WTC11 (cell line): ENCODE results near the gene ZGLP1. TPM values are rescaled to one million over a fixed set of nuclear protein-coding genes. Genes with fewer than 3 reads are reported as not detected.

ENCODE experiments used
- CREM ChIP-seq: sonication (generic); formaldehyde crosslinking; IDR thresholded peaks from 2 replicates; pipeline ENCODE4 v1.8.1; 2022; ENCODE audit warnings: mild to moderate bottlenecking, missing genetic modification reagents, moderate library complexity
- FOXK1 ChIP-seq: sonication (generic); formaldehyde crosslinking; IDR thresholded peaks from 2 replicates; pipeline ENCODE4 v1.8.0; 2022; ENCODE audit warnings: mild to moderate bottlenecking, moderate library complexity, missing genetic modification reagents
- GTF2I ChIP-seq: fragments of 250-450 bp; sonication (Bioruptor Pico); conservative IDR thresholded peaks from 2 replicates; pipeline ENCODE4 v1.4.0; 2021; ENCODE audit warnings: mild to moderate bottlenecking
- NFATC4 ChIP-seq: fragments of 250-450 bp; sonication (Bioruptor Pico); IDR thresholded peaks from 2 replicates; pipeline ENCODE4 v1.9.0; 2021; ENCODE audit warnings: mild to moderate bottlenecking
- OVOL2 ChIP-seq: fragments of 250-450 bp; sonication (Bioruptor Pico); IDR thresholded peaks from 2 replicates; pipeline ENCODE4 v1.9.0; 2021; ENCODE audit warnings: mild to moderate bottlenecking, borderline replicate concordance
- PRRX2 ChIP-seq: fragments of 250-450 bp; sonication (Bioruptor Pico); IDR thresholded peaks from 2 replicates; pipeline ENCODE4 v1.8.0; 2021; ENCODE audit warnings: mild to moderate bottlenecking
- SOX15 ChIP-seq: fragments of 250-450 bp; sonication (Bioruptor Pico); IDR thresholded peaks from 2 replicates; pipeline ENCODE4 v1.9.0; 2021; ENCODE audit warnings: mild to moderate bottlenecking
- ZNF671 ChIP-seq: fragments of 250-450 bp; sonication (Bioruptor Pico); IDR thresholded peaks from 2 replicates; pipeline ENCODE4 v1.8.0; 2021; ENCODE audit warnings: mild to moderate bottlenecking
- total RNA-seq: library from RNA; stranded (reverse); gene quantifications from 3 replicates; pipeline ENCODE4 v1.2.3, GENCODE V29; 2021
- TF ChIP-seq, protein P1 (sequence below): fragments of 250-450 bp; sonication (Bioruptor Pico); IDR thresholded peaks from 2 replicates; pipeline ENCODE4 v1.9.0; 2021; ENCODE audit warnings: mild to moderate bottlenecking
- TF ChIP-seq, protein P2 (sequence below): sonication (generic); formaldehyde crosslinking; IDR thresholded peaks from 2 replicates; pipeline ENCODE4 v1.8.1; 2023; ENCODE audit warnings: mild to moderate bottlenecking, missing genetic modification reagents
- TF ChIP-seq, protein P3 (sequence below): fragments of 250-450 bp; sonication (Bioruptor Pico); IDR thresholded peaks from 2 replicates; pipeline ENCODE4 v1.8.0; 2021; ENCODE audit warnings: mild to moderate bottlenecking
- TF ChIP-seq, protein P4 (sequence below): fragments of 250-450 bp; sonication (Bioruptor Pico); IDR thresholded peaks from 2 replicates; pipeline ENCODE4 v1.9.0; 2021; ENCODE audit warnings: moderate library complexity, mild to moderate bottlenecking, inconsistent platforms, borderline replicate concordance
- TF ChIP-seq, protein P5 (sequence below): sonication (generic); formaldehyde crosslinking; IDR thresholded peaks from 2 replicates; pipeline ENCODE4 v1.8.0; 2022; ENCODE audit warnings: mild to moderate bottlenecking, missing genetic modification reagents
- TF ChIP-seq, protein P6 (sequence below): sonication (generic); formaldehyde crosslinking; IDR thresholded peaks from 2 replicates; pipeline ENCODE4 v1.8.1; 2022; ENCODE audit warnings: low read depth, missing genetic modification reagents, borderline replicate concordance
- TF ChIP-seq, protein P7 (sequence below): sonication (generic); formaldehyde crosslinking; conservative IDR thresholded peaks from 2 replicates; pipeline ENCODE4 v1.8.1; 2023; ENCODE audit warnings: mild to moderate bottlenecking, low read depth, missing genetic modification reagents, moderate library complexity
- TF ChIP-seq, protein P8 (sequence below): sonication (generic); formaldehyde crosslinking; IDR thresholded peaks from 2 replicates; pipeline ENCODE4 v1.8.1; 2023; ENCODE audit warnings: mild to moderate bottlenecking, missing genetic modification reagents, moderate library complexity
- TF ChIP-seq, protein P9 (sequence below): sonication (generic); formaldehyde crosslinking; IDR thresholded peaks from 2 replicates; pipeline ENCODE4 v1.8.1; 2023; ENCODE audit warnings: mild to moderate bottlenecking, missing genetic modification reagents
- TF ChIP-seq, protein P10 (sequence below): sonication (generic); formaldehyde crosslinking; IDR thresholded peaks from 2 replicates; pipeline ENCODE4 v1.8.1; 2023; ENCODE audit warnings: mild to moderate bottlenecking, missing genetic modification reagents, borderline replicate concordance

ZGLP1 gene
- total RNA-seq, 1 experiment from 2014 or later, result 5.9 TPM

DNA sequence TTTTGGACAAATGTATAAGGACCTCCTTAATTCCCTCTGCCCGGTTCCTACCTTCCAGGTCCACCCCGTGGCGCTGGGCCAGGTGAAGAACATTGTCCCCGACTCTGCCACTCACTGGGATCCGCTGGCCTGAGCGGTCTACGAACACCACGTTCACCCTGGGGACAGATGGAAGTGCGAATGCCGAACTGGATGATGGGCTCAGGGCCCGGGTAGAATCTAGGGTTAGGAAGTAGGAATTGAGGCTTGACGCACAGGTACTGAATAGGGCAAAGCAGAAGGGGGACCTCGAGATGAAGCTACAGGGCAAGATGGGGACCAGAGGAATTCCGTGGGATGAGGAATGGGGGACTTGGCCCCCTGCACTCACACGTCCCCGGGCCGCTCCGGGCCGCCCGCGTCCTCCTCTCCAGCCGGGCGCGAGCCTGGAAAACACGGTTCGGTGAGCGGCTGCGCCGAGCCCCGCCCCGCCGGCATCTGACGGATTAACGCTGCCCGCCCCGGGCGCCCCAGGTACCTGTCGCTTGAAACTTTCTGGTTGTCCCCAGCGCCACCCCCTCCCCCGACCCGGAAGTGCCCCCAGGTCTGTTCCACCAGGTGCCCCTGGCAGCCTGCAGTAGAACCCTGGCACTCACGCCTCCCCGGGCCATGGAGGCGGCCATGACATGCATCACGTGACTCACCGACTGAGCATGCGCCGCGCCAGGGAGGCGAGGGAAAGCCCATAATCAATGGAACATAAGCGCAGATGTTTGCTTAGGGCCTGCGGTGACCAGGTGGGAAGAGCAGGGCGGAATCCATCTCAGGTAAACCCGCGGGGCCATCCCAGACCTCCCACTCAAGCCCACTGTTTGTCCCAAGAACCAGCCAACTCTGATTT, 6.0 kb upstream of the ZGLP1 start, which contains the start of gene FDX2 (continued):
- peak; percentile 62; the same call in 1 of the 2 replicates for TF ChIP-seq FOXK1 (CRISPR knock-in tag)
- TF ChIP-seq OVOL2, result no peak
- TF ChIP-seq, protein P1, sequence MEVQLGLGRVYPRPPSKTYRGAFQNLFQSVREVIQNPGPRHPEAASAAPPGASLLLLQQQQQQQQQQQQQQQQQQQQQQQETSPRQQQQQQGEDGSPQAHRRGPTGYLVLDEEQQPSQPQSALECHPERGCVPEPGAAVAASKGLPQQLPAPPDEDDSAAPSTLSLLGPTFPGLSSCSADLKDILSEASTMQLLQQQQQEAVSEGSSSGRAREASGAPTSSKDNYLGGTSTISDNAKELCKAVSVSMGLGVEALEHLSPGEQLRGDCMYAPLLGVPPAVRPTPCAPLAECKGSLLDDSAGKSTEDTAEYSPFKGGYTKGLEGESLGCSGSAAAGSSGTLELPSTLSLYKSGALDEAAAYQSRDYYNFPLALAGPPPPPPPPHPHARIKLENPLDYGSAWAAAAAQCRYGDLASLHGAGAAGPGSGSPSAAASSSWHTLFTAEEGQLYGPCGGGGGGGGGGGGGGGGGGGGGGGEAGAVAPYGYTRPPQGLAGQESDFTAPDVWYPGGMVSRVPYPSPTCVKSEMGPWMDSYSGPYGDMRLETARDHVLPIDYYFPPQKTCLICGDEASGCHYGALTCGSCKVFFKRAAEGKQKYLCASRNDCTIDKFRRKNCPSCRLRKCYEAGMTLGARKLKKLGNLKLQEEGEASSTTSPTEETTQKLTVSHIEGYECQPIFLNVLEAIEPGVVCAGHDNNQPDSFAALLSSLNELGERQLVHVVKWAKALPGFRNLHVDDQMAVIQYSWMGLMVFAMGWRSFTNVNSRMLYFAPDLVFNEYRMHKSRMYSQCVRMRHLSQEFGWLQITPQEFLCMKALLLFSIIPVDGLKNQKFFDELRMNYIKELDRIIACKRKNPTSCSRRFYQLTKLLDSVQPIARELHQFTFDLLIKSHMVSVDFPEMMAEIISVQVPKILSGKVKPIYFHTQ (CRISPR knock-in tag), result no peak
- 0 out of 2 replicates have a peak, but pooled peaks have one; percentile 23 for TF ChIP-seq PRRX2 (CRISPR knock-in tag)
- TF ChIP-seq, protein P2, sequence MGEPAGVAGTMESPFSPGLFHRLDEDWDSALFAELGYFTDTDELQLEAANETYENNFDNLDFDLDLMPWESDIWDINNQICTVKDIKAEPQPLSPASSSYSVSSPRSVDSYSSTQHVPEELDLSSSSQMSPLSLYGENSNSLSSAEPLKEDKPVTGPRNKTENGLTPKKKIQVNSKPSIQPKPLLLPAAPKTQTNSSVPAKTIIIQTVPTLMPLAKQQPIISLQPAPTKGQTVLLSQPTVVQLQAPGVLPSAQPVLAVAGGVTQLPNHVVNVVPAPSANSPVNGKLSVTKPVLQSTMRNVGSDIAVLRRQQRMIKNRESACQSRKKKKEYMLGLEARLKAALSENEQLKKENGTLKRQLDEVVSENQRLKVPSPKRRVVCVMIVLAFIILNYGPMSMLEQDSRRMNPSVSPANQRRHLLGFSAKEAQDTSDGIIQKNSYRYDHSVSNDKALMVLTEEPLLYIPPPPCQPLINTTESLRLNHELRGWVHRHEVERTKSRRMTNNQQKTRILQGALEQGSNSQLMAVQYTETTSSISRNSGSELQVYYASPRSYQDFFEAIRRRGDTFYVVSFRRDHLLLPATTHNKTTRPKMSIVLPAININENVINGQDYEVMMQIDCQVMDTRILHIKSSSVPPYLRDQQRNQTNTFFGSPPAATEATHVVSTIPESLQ (CRISPR knock-in tag), result no peak
- TF ChIP-seq, protein P3, sequence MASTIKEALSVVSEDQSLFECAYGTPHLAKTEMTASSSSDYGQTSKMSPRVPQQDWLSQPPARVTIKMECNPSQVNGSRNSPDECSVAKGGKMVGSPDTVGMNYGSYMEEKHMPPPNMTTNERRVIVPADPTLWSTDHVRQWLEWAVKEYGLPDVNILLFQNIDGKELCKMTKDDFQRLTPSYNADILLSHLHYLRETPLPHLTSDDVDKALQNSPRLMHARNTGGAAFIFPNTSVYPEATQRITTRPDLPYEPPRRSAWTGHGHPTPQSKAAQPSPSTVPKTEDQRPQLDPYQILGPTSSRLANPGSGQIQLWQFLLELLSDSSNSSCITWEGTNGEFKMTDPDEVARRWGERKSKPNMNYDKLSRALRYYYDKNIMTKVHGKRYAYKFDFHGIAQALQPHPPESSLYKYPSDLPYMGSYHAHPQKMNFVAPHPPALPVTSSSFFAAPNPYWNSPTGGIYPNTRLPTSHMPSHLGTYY (CRISPR knock-in tag), result no peak
- TF ChIP-seq, protein P4, sequence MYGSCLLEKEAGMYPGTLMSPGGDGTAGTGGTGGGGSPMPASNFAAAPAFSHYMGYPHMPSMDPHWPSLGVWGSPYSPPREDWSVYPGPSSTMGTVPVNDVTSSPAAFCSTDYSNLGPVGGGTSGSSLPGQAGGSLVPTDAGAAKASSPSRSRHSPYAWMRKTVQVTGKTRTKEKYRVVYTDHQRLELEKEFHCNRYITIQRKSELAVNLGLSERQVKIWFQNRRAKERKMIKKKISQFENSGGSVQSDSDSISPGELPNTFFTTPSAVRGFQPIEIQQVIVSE, result no peak
- no peak for TF ChIP-seq ZNF671 (CRISPR knock-in tag)
- no peak for TF ChIP-seq GTF2I (CRISPR knock-in tag)
- TF ChIP-seq, protein P5, sequence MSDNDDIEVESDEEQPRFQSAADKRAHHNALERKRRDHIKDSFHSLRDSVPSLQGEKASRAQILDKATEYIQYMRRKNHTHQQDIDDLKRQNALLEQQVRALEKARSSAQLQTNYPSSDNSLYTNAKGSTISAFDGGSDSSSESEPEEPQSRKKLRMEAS (CRISPR knock-in tag), result peak; percentile 70
- TF ChIP-seq, protein P6, sequence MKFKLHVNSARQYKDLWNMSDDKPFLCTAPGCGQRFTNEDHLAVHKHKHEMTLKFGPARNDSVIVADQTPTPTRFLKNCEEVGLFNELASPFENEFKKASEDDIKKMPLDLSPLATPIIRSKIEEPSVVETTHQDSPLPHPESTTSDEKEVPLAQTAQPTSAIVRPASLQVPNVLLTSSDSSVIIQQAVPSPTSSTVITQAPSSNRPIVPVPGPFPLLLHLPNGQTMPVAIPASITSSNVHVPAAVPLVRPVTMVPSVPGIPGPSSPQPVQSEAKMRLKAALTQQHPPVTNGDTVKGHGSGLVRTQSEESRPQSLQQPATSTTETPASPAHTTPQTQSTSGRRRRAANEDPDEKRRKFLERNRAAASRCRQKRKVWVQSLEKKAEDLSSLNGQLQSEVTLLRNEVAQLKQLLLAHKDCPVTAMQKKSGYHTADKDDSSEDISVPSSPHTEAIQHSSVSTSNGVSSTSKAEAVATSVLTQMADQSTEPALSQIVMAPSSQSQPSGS, result no peak
- TF ChIP-seq NFATC4 (CRISPR knock-in tag), result no peak
- TF ChIP-seq, protein P7, sequence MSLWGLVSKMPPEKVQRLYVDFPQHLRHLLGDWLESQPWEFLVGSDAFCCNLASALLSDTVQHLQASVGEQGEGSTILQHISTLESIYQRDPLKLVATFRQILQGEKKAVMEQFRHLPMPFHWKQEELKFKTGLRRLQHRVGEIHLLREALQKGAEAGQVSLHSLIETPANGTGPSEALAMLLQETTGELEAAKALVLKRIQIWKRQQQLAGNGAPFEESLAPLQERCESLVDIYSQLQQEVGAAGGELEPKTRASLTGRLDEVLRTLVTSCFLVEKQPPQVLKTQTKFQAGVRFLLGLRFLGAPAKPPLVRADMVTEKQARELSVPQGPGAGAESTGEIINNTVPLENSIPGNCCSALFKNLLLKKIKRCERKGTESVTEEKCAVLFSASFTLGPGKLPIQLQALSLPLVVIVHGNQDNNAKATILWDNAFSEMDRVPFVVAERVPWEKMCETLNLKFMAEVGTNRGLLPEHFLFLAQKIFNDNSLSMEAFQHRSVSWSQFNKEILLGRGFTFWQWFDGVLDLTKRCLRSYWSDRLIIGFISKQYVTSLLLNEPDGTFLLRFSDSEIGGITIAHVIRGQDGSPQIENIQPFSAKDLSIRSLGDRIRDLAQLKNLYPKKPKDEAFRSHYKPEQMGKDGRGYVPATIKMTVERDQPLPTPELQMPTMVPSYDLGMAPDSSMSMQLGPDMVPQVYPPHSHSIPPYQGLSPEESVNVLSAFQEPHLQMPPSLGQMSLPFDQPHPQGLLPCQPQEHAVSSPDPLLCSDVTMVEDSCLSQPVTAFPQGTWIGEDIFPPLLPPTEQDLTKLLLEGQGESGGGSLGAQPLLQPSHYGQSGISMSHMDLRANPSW (CRISPR knock-in tag), result no peak
- TF ChIP-seq, protein P8, sequence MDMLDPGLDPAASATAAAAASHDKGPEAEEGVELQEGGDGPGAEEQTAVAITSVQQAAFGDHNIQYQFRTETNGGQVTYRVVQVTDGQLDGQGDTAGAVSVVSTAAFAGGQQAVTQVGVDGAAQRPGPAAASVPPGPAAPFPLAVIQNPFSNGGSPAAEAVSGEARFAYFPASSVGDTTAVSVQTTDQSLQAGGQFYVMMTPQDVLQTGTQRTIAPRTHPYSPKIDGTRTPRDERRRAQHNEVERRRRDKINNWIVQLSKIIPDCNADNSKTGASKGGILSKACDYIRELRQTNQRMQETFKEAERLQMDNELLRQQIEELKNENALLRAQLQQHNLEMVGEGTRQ, result peak; percentile 98
- TF ChIP-seq, protein P9, sequence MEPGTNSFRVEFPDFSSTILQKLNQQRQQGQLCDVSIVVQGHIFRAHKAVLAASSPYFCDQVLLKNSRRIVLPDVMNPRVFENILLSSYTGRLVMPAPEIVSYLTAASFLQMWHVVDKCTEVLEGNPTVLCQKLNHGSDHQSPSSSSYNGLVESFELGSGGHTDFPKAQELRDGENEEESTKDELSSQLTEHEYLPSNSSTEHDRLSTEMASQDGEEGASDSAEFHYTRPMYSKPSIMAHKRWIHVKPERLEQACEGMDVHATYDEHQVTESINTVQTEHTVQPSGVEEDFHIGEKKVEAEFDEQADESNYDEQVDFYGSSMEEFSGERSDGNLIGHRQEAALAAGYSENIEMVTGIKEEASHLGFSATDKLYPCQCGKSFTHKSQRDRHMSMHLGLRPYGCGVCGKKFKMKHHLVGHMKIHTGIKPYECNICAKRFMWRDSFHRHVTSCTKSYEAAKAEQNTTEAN (CRISPR knock-in tag), result no peak
- no peak for TF ChIP-seq SOX15 (CRISPR knock-in tag)
- TF ChIP-seq CREM (CRISPR knock-in tag), result no peak
- TF ChIP-seq, protein P10, sequence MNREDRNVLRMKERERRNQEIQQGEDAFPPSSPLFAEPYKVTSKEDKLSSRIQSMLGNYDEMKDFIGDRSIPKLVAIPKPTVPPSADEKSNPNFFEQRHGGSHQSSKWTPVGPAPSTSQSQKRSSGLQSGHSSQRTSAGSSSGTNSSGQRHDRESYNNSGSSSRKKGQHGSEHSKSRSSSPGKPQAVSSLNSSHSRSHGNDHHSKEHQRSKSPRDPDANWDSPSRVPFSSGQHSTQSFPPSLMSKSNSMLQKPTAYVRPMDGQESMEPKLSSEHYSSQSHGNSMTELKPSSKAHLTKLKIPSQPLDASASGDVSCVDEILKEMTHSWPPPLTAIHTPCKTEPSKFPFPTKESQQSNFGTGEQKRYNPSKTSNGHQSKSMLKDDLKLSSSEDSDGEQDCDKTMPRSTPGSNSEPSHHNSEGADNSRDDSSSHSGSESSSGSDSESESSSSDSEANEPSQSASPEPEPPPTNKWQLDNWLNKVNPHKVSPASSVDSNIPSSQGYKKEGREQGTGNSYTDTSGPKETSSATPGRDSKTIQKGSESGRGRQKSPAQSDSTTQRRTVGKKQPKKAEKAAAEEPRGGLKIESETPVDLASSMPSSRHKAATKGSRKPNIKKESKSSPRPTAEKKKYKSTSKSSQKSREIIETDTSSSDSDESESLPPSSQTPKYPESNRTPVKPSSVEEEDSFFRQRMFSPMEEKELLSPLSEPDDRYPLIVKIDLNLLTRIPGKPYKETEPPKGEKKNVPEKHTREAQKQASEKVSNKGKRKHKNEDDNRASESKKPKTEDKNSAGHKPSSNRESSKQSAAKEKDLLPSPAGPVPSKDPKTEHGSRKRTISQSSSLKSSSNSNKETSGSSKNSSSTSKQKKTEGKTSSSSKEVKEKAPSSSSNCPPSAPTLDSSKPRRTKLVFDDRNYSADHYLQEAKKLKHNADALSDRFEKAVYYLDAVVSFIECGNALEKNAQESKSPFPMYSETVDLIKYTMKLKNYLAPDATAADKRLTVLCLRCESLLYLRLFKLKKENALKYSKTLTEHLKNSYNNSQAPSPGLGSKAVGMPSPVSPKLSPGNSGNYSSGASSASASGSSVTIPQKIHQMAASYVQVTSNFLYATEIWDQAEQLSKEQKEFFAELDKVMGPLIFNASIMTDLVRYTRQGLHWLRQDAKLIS (CRISPR knock-in tag), result no peak
